Spleen (tissue), 7 donors: ENCODE results near the gene ESYT1.

Experiments
- POLR2A ChIP-seq, 3 donors: fragments of 450-650 bp; IDR thresholded peaks; one replicate each; pipeline ENCODE4 v1.5.1; 2017; ENCODE audit warnings: antibody characterized with exemption in 3 of 3, mild to moderate bottlenecking in 1 of 3
- TF ChIP-seq, protein P1 (sequence below), 11 experiments: fragments of 200-600 bp in 7 of 11; fragments of 450-650 bp in 4 of 11; sonication (generic) in 4 of 11; IDR thresholded peaks in 8 of 11; conservative IDR thresholded peaks in 3 of 11; 1 replicate in 7 of 11; 2 replicates in 4 of 11; pipeline versions ENCODE4 v1.4.0 to v1.8.0; 2016 to 2021; ENCODE audit warnings: antibody characterized with exemption in 11 of 11, inconsistent platforms in 4 of 11, mild to moderate bottlenecking in 1 of 11
- donor health status: DM: no; HTN: no; CAD: no; lungs with moderate emphysema.
- donor health status: DM: no; HTN: no; CAD: no.
- donor health status: DM: no; HTN: no; CAD: no.

DNA sequence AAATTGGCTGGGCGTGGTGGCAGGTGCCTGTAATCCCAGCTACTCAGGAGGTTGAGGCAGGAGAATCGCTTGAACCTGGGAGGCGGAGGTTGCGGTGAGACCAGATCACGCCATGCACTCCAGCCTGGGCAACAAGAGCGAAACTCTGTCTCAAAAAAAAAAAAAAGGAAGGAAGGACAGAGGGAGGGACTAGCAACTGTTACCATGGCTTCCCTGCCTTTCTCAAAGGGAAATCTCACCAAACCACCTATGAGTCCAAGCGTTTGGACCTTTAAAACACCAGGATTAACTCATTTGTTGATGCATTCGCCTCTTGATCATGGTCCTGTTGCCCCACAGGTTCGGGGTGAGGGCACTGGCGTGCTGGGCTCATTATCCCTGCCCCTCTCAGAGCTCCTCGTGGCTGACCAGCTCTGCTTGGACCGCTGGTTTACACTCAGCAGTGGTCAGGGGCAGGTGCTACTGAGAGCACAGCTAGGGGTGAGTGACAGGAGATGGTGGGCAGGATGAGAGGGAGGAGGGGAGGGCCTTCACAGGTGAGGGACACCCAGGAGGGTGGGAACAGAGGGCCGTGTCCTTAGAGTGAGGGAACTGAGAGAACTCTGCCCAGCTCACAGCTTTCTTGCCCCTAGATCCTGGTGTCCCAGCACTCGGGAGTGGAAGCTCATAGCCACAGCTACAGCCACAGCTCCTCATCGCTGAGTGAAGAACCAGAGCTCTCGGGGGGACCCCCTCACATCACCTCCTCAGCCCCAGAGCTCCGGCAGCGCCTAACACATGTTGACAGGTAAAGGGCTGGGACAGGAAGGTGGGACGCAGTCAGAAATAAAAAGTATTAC is 14.1 kb downstream of the ESYT1 start:
- TF ChIP-seq POLR2A (IDR thresholded peaks at IDR 0.05), result no peak
- TF ChIP-seq, protein P1, sequence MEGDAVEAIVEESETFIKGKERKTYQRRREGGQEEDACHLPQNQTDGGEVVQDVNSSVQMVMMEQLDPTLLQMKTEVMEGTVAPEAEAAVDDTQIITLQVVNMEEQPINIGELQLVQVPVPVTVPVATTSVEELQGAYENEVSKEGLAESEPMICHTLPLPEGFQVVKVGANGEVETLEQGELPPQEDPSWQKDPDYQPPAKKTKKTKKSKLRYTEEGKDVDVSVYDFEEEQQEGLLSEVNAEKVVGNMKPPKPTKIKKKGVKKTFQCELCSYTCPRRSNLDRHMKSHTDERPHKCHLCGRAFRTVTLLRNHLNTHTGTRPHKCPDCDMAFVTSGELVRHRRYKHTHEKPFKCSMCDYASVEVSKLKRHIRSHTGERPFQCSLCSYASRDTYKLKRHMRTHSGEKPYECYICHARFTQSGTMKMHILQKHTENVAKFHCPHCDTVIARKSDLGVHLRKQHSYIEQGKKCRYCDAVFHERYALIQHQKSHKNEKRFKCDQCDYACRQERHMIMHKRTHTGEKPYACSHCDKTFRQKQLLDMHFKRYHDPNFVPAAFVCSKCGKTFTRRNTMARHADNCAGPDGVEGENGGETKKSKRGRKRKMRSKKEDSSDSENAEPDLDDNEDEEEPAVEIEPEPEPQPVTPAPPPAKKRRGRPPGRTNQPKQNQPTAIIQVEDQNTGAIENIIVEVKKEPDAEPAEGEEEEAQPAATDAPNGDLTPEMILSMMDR (IDR thresholded peaks at IDR 0.05 in 8 of 11, conservative IDR thresholded peaks at IDR 0.05 in 3 of 11), result no peak
